HEK293T (cell line): ENCODE data around the gene C1QTNF1.

ENCODE experiments used
- BHLHE40 ChIP-seq: fragments of 450-650 bp; IDR thresholded peaks from 2 replicates; pipeline ENCODE4 v1.6.1; 2016; ENCODE audit warnings: mild to moderate bottlenecking, moderate library complexity, borderline replicate concordance
- FOXA1 ChIP-seq: fragments of 450-650 bp; IDR thresholded peaks from 2 replicates; pipeline ENCODE4 v1.6.1; 2016; ENCODE audit warnings: mild to moderate bottlenecking
- FOXM1 ChIP-seq: fragments of 450-650 bp; IDR thresholded peaks from 2 replicates; pipeline ENCODE4 v1.6.1; 2017; ENCODE audit warnings: mild to moderate bottlenecking, borderline replicate concordance
- HDGF ChIP-seq: fragments of 450-650 bp; IDR thresholded peaks from 2 replicates; pipeline ENCODE4 v1.6.1; 2017; ENCODE audit warnings: antibody characterized with exemption, borderline replicate concordance
- L3MBTL2 ChIP-seq: fragments of 450-650 bp; conservative IDR thresholded peaks from 2 replicates; pipeline ENCODE4 v1.6.1; 2016; ENCODE audit warnings: mild to moderate bottlenecking
- LEF1 ChIP-seq: fragments of 450-650 bp; IDR thresholded peaks from 2 replicates; pipeline ENCODE4 v1.6.1; 2017; ENCODE audit warnings: mild to moderate bottlenecking, borderline replicate concordance
- PKNOX1 ChIP-seq: fragments of 450-650 bp; IDR thresholded peaks from 2 replicates; pipeline ENCODE4 v1.6.1; 2016
- SP1 ChIP-seq: fragments of 450-650 bp; IDR thresholded peaks from 2 replicates; pipeline ENCODE4 v1.6.1; 2017
- SUZ12 ChIP-seq: fragments of 450-650 bp; IDR thresholded peaks from 2 replicates; pipeline ENCODE4 v1.6.1; 2016; ENCODE audit warnings: mild to moderate bottlenecking
- TARDBP ChIP-seq: fragments of 450-650 bp; IDR thresholded peaks from 2 replicates; pipeline ENCODE4 v1.6.1; 2016
- ZNF384 ChIP-seq: fragments of 450-650 bp; IDR thresholded peaks from 2 replicates; pipeline ENCODE4 v1.6.1; 2016

GRCh38 chr17:78990349-78991016 is 33.5 kb upstream of the C1QTNF1 start:
- TF ChIP-seq PKNOX1 = no peak
- no peak for TF ChIP-seq SP1
- TF ChIP-seq FOXA1 = no peak
- TF ChIP-seq HDGF = no peak
- TF ChIP-seq FOXM1 = no peak
- no peak for TF ChIP-seq LEF1
- no peak for TF ChIP-seq L3MBTL2
- TF ChIP-seq SUZ12 = no peak
- no peak for TF ChIP-seq BHLHE40
- no peak for TF ChIP-seq ZNF384
- no peak for TF ChIP-seq TARDBP
